Trophoblast cell (in vitro differentiated cells and primary cell): ENCODE measurements around the gene CHN2.
A peak's percentile ranks its signal among the peaks of the same experiment; 100 is the strongest.

Experiments
- DNase-seq, 2 donors: peaks; one replicate each; pipeline ENCODE4 v3.0.0-alpha.2; 2016
- H2AFZ ChIP-seq: 2 replicates; pipeline ENCODE4 v1.6.1; 2013; ENCODE audit warnings: low read length, moderate library complexity, mild to moderate bottlenecking; ENCODE audit not compliant: insufficient read depth, poor library complexity
- H2AK5ac ChIP-seq: 2 replicates; pipeline ENCODE4 v1.6.1; 2013; ENCODE audit warnings: mild to moderate bottlenecking, low read length
- H2BK120ac ChIP-seq: 2 replicates; pipeline ENCODE4 v1.6.1; 2013; ENCODE audit warnings: low read length, mild to moderate bottlenecking, moderate library complexity; ENCODE audit not compliant: insufficient read depth, poor library complexity
- H2BK12ac ChIP-seq: 2 replicates; pipeline ENCODE4 v1.6.1; 2013; ENCODE audit warnings: mild to moderate bottlenecking, low read length, moderate library complexity
- H2BK5ac ChIP-seq: 2 replicates; pipeline ENCODE4 v1.6.1; 2013; ENCODE audit warnings: low read length, low read depth, moderate library complexity, mild to moderate bottlenecking; ENCODE audit not compliant: poor library complexity
- H3K14ac ChIP-seq: 2 replicates; pipeline ENCODE4 v1.6.1; 2013; ENCODE audit warnings: mild to moderate bottlenecking, low read length
- H3K18ac ChIP-seq: 2 replicates; pipeline ENCODE4 v1.6.1; 2013; ENCODE audit warnings: mild to moderate bottlenecking, low read length
- H3K23ac ChIP-seq: 2 replicates; pipeline ENCODE4 v1.6.1; 2013; ENCODE audit warnings: low read length
- H3K27ac ChIP-seq: 2 replicates; pipeline ENCODE4 v1.5.1; 2013; ENCODE audit warnings: low read depth, mild to moderate bottlenecking, inconsistent platforms, low read length, moderate library complexity
- H3K27me3 ChIP-seq: 2 replicates; pipeline ENCODE4 v1.6.1; 2013; ENCODE audit warnings: inconsistent platforms, mild to moderate bottlenecking, low read length, moderate library complexity; ENCODE audit not compliant: insufficient read depth
- H3K36me3 ChIP-seq, 2 experiments: 1 replicate in 1 of 2; 2 replicates in 1 of 2; pipeline ENCODE4 v1.6.1; 2013; ENCODE audit warnings: low read length in 2 of 2, mild to moderate bottlenecking in 2 of 2, moderate library complexity in 1 of 2; ENCODE audit not compliant: insufficient read depth in 2 of 2, control insufficient read depth in 1 of 2
- H3K4ac ChIP-seq: 2 replicates; pipeline ENCODE4 v1.6.1; 2013; ENCODE audit warnings: low read depth, mild to moderate bottlenecking, low read length, moderate library complexity
- H3K4me1 ChIP-seq, 2 experiments: 1 replicate in 1 of 2; 2 replicates in 1 of 2; pipeline ENCODE4 v1.6.1; 2013; ENCODE audit warnings: low read length in 2 of 2, mild to moderate bottlenecking in 2 of 2, moderate library complexity in 1 of 2; ENCODE audit not compliant: insufficient read depth in 2 of 2, control insufficient read depth in 1 of 2
- H3K4me2 ChIP-seq: 2 replicates; pipeline ENCODE4 v1.6.1; 2013; ENCODE audit warnings: inconsistent platforms, mild to moderate bottlenecking, low read length, moderate library complexity
- H3K4me3 ChIP-seq: 2 replicates; pipeline ENCODE4 v1.5.1; 2013; ENCODE audit warnings: mild to moderate bottlenecking, low read depth, low read length, inconsistent platforms
- H3K79me1 ChIP-seq: one replicate; pipeline ENCODE4 v1.6.1; 2013; ENCODE audit warnings: low read length
- H3K79me2 ChIP-seq: 2 replicates; pipeline ENCODE4 v1.6.1; 2013; ENCODE audit warnings: low read length, mild to moderate bottlenecking; ENCODE audit not compliant: control insufficient read depth, insufficient read depth, poor library complexity
- H3K9ac ChIP-seq: 2 replicates; pipeline ENCODE4 v1.6.1; 2013; ENCODE audit warnings: mild to moderate bottlenecking, low read length
- H3K9me3 ChIP-seq: 2 replicates; pipeline ENCODE4 v1.6.1; 2013; ENCODE audit warnings: low read depth, mild to moderate bottlenecking, control low read depth, inconsistent platforms, low read length; ENCODE audit not compliant: insufficient read depth
- H4K12ac ChIP-seq: 2 replicates; pipeline ENCODE4 v1.6.1; 2013; ENCODE audit warnings: low read depth, mild to moderate bottlenecking, low read length, moderate library complexity
- H4K8ac ChIP-seq: 2 replicates; pipeline ENCODE4 v1.6.1; 2013; ENCODE audit warnings: low read depth, mild to moderate bottlenecking, low read length, moderate library complexity
- H4K91ac ChIP-seq: one replicate; pipeline ENCODE4 v1.6.1; 2013; ENCODE audit warnings: low read depth, mild to moderate bottlenecking, low read length, moderate library complexity
- WGBS: extraction: QIAGEN DNeasy Blood & Tissue Kit; methylation state at CpG from one replicate; pipeline ENCODE4 v1.1.7; 2013; ENCODE audit warnings: missing lambda C conversion rate; ENCODE audit not compliant: insufficient read length, insufficient coverage; ENCODE audit errors: extremely low coverage; 5-methylcytosine and 5-hydroxymethylcytosine counted together

The CHN2 gene

DNA sequence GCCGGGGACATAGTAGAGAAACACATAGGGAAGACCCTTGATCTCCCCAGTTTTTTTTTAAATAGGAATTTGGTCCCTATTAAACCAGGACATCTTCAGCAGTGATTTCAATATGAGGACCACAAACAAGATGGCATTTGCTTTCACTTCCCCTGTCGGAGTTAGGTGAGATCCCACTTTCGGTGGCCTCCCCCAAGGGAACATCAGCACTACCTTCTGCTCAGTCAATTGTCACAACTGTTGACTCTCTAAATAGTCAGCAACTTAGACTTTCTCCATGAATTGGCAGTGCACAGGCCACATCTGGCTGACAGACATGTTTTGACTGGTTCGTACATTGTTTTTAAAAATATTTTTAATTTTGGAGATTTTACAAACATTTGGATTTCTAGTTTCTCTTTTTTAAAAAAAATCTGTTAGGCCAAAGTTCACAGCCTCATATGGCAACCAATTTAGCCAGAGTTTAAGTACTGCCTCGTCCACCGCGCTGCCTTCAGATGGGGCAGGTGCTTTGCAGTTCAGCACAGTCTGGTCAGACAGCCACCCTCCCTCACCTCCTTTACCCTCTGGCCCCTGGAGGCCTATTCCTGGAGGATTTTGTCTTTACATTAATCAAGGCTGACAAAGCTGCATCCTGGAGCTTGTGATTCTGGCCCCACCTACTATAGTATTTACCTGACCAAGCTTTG is 229.9 kb downstream of the CHN2 start:
- no CpG with 5 or more reads among the region's 7 CpGs for WGBS
- Histone ChIP-seq H3K27me3 (no peaks in the 10 kb centered on the region), H2BK120ac (no peak overlapping the region)

DNA sequence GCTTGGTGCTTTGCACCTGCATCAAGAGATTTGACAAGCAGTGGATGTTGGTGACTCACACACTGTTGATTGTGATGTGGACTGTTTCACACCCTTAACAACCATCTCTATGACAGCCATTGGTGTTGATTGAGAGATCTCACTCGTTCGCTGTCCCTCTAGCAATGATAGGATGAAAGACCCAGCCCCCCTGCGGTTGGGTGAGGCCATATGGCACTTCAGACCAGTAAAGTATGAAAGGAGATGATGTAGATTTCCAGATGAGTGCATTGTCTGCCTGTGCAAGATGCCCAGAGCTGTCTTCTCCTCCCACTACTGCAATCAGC is 230.4 kb downstream of the CHN2 start:
- H3K79me2 ChIP-seq = no peaks in the 10 kb centered on the region
- H3K23ac ChIP-seq = no peak overlapping the region
- H3K4me1 ChIP-seq = peaks cover 2 to 4% of the 10 kb centered on the region in 2 experiments
- H4K8ac ChIP-seq = no peak overlapping the region
- no peak overlapping the region for H2BK12ac ChIP-seq
- H2BK5ac ChIP-seq = no peak overlapping the region
- no peak overlapping the region for H3K18ac ChIP-seq
- H3K9me3 ChIP-seq = no peaks in the 10 kb centered on the region
- H3K4me3 ChIP-seq = no peak overlapping the region
- no peak overlapping the region for H2AK5ac ChIP-seq
- no peak overlapping the region for H2AFZ ChIP-seq
- no peaks in the 10 kb centered on the region for H3K79me1 ChIP-seq
- no peak overlapping the region for H4K91ac ChIP-seq
- no peak overlapping the region for H4K12ac ChIP-seq
- peak in 1 of 2 donors; percentile 23 for DNase-seq
- H3K14ac ChIP-seq = no peak overlapping the region
- no peak overlapping the region for H3K4me2 ChIP-seq
- H3K27me3 ChIP-seq = no peaks in the 10 kb centered on the region
- H2BK120ac ChIP-seq = no peak overlapping the region
- H3K4ac ChIP-seq = no peak overlapping the region
- no peak overlapping the region for H3K27ac ChIP-seq
- H3K36me3 ChIP-seq = peaks cover 0 to 7% of the 10 kb centered on the region in 2 experiments
- no CpG with 5 or more reads among the region's 3 CpGs for WGBS
- H3K9ac ChIP-seq = no peak overlapping the region

More for the DNA sequence above, 229.9 kb downstream of the CHN2 start:
- DNase-seq = no peak
- Histone ChIP-seq H3K4me1 (peaks cover 2 to 4% of the 10 kb centered on the region in 2 experiments), H3K4ac (no peak overlapping the region), H3K4me3 (no peak overlapping the region), H4K12ac (no peak overlapping the region), H4K91ac (no peak overlapping the region), H3K79me1 (no peaks in the 10 kb centered on the region), H4K8ac (no peak overlapping the region), H3K36me3 (peaks cover 0 to 7% of the 10 kb centered on the region in 2 experiments), H3K9ac (no peak overlapping the region), H3K27ac (no peak overlapping the region), H2AFZ (no peak overlapping the region), H2BK12ac (no peak overlapping the region), H3K23ac (no peak overlapping the region), H3K79me2 (no peaks in the 10 kb centered on the region), H3K14ac (no peak overlapping the region), H2AK5ac (no peak overlapping the region), H2BK5ac (no peak overlapping the region), H3K4me2 (no peak overlapping the region), H3K18ac (no peak overlapping the region), H3K9me3 (no peaks in the 10 kb centered on the region)

DNA sequence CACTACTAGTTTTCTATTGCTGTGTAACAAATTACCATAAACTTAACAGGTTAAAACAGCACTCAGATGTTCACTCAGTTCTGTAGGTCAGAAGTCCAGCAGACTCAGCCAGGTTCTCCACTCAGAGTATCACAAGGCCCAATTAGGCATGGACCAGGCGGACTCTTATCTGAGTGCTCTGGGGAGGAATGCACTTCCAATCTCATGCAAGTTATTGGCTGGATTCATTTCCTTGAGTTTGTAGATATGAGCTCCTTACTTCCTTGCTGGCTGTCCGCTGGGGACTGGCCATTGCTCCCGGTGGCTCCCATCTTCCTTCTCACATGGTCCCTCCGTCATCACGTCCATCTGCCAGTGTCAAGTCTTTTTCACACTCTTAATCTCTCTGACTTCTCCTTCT is 232.0 kb downstream of the CHN2 start:
- H3K9ac ChIP-seq = no peak overlapping the region
- H3K4me1 ChIP-seq = peaks cover 2 to 5% of the 10 kb centered on the region in 2 experiments
- H3K9me3 ChIP-seq = no peaks in the 10 kb centered on the region
- H3K27ac ChIP-seq = no peak overlapping the region
- peak overlapping the region; percentile 1 for H3K4me3 ChIP-seq
- no peak overlapping the region for H2BK12ac ChIP-seq
- H3K79me1 ChIP-seq = no peaks in the 10 kb centered on the region
- WGBS = no CpG with 5 or more reads among the region's 5 CpGs
- no peak for DNase-seq
- no peak overlapping the region for H4K12ac ChIP-seq
- H3K14ac ChIP-seq = no peak overlapping the region
- no peak overlapping the region for H3K4me2 ChIP-seq
- no peak overlapping the region for H2BK120ac ChIP-seq
- no peaks in the 10 kb centered on the region for H3K79me2 ChIP-seq
- H4K8ac ChIP-seq = no peak overlapping the region
- no peak overlapping the region for H4K91ac ChIP-seq
- no peak overlapping the region for H3K18ac ChIP-seq
- H3K36me3 ChIP-seq = peaks cover 0 to 9% of the 10 kb centered on the region in 2 experiments
- H3K4ac ChIP-seq = no peak overlapping the region
- no peak overlapping the region for H2AFZ ChIP-seq
- H3K23ac ChIP-seq = no peak overlapping the region
- no peaks in the 10 kb centered on the region for H3K27me3 ChIP-seq
- H2BK5ac ChIP-seq = no peak overlapping the region
- no peak overlapping the region for H2AK5ac ChIP-seq

DNA sequence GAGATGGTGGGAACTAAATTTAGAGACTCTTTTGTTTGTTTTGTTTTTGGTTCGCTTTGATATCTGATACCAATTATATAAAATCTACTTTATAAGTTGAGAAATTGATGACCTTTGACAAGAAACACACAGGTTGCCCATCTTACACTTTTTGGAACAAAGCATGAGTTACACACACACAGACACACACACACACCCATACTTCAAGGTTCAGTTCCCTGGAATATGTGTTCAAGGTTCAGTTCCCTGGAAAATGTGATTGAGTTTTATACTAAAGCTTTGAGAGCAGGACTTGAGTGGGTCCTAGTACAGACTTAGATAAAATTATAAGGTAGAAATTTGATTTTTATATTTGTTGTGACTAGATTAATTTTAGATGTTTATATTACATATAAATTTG is 234.8 kb downstream of the CHN2 start:
- Histone ChIP-seq H3K14ac (no peak overlapping the region), H3K27ac (no peak overlapping the region), H3K23ac (no peak overlapping the region), H3K4me3 (no peak overlapping the region), H3K4me1 (peaks cover 0 to 3% of the 10 kb centered on the region in 2 experiments), H3K27me3 (no peaks in the 10 kb centered on the region), H3K4me2 (no peak overlapping the region), H3K79me1 (no peaks in the 10 kb centered on the region), H2BK12ac (no peak overlapping the region), H3K18ac (no peak overlapping the region), H4K12ac (no peak overlapping the region), H3K36me3 (peaks cover 0 to 7% of the 10 kb centered on the region in 2 experiments), H2AFZ (no peak overlapping the region), H2AK5ac (no peak overlapping the region), H3K4ac (no peak overlapping the region), H4K8ac (no peak overlapping the region), H3K79me2 (no peaks in the 10 kb centered on the region), H2BK5ac (no peak overlapping the region), H3K9me3 (no peaks in the 10 kb centered on the region), H3K9ac (no peak overlapping the region), H2BK120ac (no peak overlapping the region), H4K91ac (no peak overlapping the region)
- no CpG with 5 or more reads among the region's 1 CpG for WGBS
- DNase-seq = no peak
